ENCODE results near the gene RASSF3. TPM values are rescaled to one million over a fixed set of nuclear protein-coding genes. Genes with fewer than 3 reads are reported as not detected.

Gene RASSF3
- total and polyA plus RNA-seq, 2 experiments from 2014 or later, result 20.6 to 39.6 TPM

DNA sequence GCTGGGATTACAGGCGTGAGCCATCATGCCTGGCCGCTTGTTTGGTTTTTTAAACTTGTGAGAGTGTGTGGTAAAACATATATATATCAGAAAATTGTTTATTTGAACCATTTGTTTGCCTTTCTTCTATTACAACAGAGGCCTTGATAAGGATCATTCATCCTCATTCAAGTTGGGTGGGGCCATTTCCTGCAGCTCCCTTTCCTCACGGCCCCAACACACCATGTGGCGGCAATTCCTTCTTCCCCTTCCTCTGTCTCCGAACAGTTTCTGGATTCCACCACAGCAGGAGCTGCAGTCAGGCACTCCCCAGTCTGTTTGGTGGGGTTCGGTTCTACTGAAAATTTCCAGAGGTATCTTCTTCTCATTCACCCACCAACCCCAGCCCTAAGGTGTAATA, 42.0 kb upstream of the RASSF3 start:
- no peak for ATAC-seq
- Mint-ChIP-seq H3K36me3 (ENCODE audit: low read depth) (no peaks in the 10 kb centered on the region), H3K27me3 (ENCODE audit: insufficient read depth, low read depth, poor library complexity) (peaks cover 14% of the 10 kb centered on the region), H3K27ac (no peak overlapping the region), H3K4me3 (no peak overlapping the region), H3K4me1 (peaks cover 20% of the 10 kb centered on the region), H3K9me3 (no peaks in the 10 kb centered on the region)
- Histone ChIP-seq H3F3A (replicated peaks; ENCODE audit: low read depth) (no peaks in the 10 kb centered on the region), H3K4me2 (no peak overlapping the region), H3K4me1 (ENCODE audit: insufficient read depth) (peaks cover 20% of the 10 kb centered on the region), H2AFZ (no peak overlapping the region; the same call in 1 of the 2 replicates), H3K27me3 (ENCODE audit: insufficient read depth) (no peaks in the 10 kb centered on the region), H3K4me3 (no peak overlapping the region), H3K27ac (ENCODE audit: low read depth) (no peak overlapping the region), H3K36me3 (ENCODE audit: insufficient read depth) (no peaks in the 10 kb centered on the region), H4K20me1 (replicated peaks; ENCODE audit: insufficient read depth) (no peaks in the 10 kb centered on the region), H3K9me2 (ENCODE audit: insufficient read depth) (no peaks in the 10 kb centered on the region), H3K79me2 (replicated peaks; ENCODE audit: insufficient read depth) (no peaks in the 10 kb centered on the region)
- DNase-seq (ENCODE audit: low spot score), result no peak
- TF ChIP-seq, protein P1, sequence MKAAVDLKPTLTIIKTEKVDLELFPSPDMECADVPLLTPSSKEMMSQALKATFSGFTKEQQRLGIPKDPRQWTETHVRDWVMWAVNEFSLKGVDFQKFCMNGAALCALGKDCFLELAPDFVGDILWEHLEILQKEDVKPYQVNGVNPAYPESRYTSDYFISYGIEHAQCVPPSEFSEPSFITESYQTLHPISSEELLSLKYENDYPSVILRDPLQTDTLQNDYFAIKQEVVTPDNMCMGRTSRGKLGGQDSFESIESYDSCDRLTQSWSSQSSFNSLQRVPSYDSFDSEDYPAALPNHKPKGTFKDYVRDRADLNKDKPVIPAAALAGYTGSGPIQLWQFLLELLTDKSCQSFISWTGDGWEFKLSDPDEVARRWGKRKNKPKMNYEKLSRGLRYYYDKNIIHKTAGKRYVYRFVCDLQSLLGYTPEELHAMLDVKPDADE (IDR thresholded peaks at IDR 0.05), result no peak
- TF ChIP-seq JUNB (IDR thresholded peaks at IDR 0.05; ENCODE audit: unreplicated experiment), result no peak
- TF ChIP-seq EZH2phosphoT487 (IDR thresholded peaks at IDR 0.05; ENCODE audit: unreplicated experiment), result no peak
- TF ChIP-seq REST (IDR thresholded peaks at IDR 0.05; ENCODE audit: unreplicated experiment), result no peak
- no peak for TF ChIP-seq NANOG (IDR thresholded peaks at IDR 0.05; ENCODE audit: borderline replicate concordance)
- no peak for TF ChIP-seq ZNF331 (CRISPR knock-in tag; IDR thresholded peaks at IDR 0.05; ENCODE audit: low read depth)
- no peak for TF ChIP-seq ZNF462 (CRISPR knock-in tag; IDR thresholded peaks at IDR 0.05)
- TF ChIP-seq CREB1 (CRISPR knock-in tag; IDR thresholded peaks at IDR 0.05; ENCODE audit: low read depth), result no peak
- TF ChIP-seq EZH2 (IDR thresholded peaks at IDR 0.05; ENCODE audit: low read depth, unreplicated experiment), result no peak
